ENCODE measurements around the gene MAST4.

Gene MAST4

GRCh38 chr5:66602621-66603020, 6.4 kb downstream of the MAST4 start:
- FAIRE-seq (no peak), DNase-seq (ENCODE audit: extremely low spot score, insufficient read length, low read depth) (no peak)

GRCh38 chr5:66603164-66603563, 7.0 kb downstream of the MAST4 start:
- no peak for DNase-seq (ENCODE audit: extremely low spot score, insufficient read length, low read depth)
- no peak for FAIRE-seq

- no peak for FAIRE-seq
These were observed 7.7 kb downstream of the MAST4 start for GRCh38 chr5:66603881-66604280.

GRCh38 chr5:66606713-66607112, 10.5 kb downstream of the MAST4 start:
- DNase-seq (ENCODE audit: extremely low spot score, insufficient read length, low read depth) (no peak), FAIRE-seq (no peak)

More at GRCh38 chr5:66603881-66604280, 7.7 kb downstream of the MAST4 start:
- DNase-seq (ENCODE audit: extremely low spot score, insufficient read length, low read depth): no peak

- DNase-seq (ENCODE audit: extremely low spot score, insufficient read length, low read depth) (no peak), FAIRE-seq (no peak)
These were observed 12.3 kb downstream of the MAST4 start for GRCh38 chr5:66608501-66608900.

GRCh38 chr5:66609615-66610014, 13.4 kb downstream of the MAST4 start:
- DNase-seq (ENCODE audit: extremely low spot score, insufficient read length, low read depth): no peak
- FAIRE-seq: no peak

- no peak for DNase-seq (ENCODE audit: extremely low spot score, insufficient read length, low read depth)
- FAIRE-seq: no peak
These were observed 16.0 kb downstream of the MAST4 start for GRCh38 chr5:66612226-66612625.

- FAIRE-seq: no peak
- DNase-seq (ENCODE audit: extremely low spot score, insufficient read length, low read depth): no peak
These were observed 18.9 kb downstream of the MAST4 start for GRCh38 chr5:66615136-66615535.

GRCh38 chr5:66615894-66616293, 19.7 kb downstream of the MAST4 start:
- DNase-seq (ENCODE audit: extremely low spot score, insufficient read length, low read depth) (no peak), FAIRE-seq (no peak)

- FAIRE-seq: no peak
- DNase-seq (ENCODE audit: extremely low spot score, insufficient read length, low read depth): no peak
These were observed 20.5 kb downstream of the MAST4 start for GRCh38 chr5:66616520-66617225.

- DNase-seq (ENCODE audit: extremely low spot score, insufficient read length, low read depth) (no peak), FAIRE-seq (no peak)
These were observed 21.2 kb downstream of the MAST4 start for GRCh38 chr5:66617226-66617861.

- DNase-seq (ENCODE audit: extremely low spot score, insufficient read length, low read depth) (no peak), FAIRE-seq (no peak)
These were observed 22.0 kb downstream of the MAST4 start for GRCh38 chr5:66617991-66618768.

GRCh38 chr5:66620711-66621110, 24.5 kb downstream of the MAST4 start:
- DNase-seq (ENCODE audit: extremely low spot score, insufficient read length, low read depth) (no peak), FAIRE-seq (no peak)

- FAIRE-seq (no peak), DNase-seq (ENCODE audit: extremely low spot score, insufficient read length, low read depth) (no peak)
These were observed 25.0 kb downstream of the MAST4 start for GRCh38 chr5:66621146-66621545.

- FAIRE-seq: no peak
- no peak for DNase-seq (ENCODE audit: extremely low spot score, insufficient read length, low read depth)
These were observed 25.5 kb downstream of the MAST4 start for GRCh38 chr5:66621736-66622135.

- DNase-seq (ENCODE audit: extremely low spot score, insufficient read length, low read depth) (no peak), FAIRE-seq (no peak)
These were observed 32.4 kb downstream of the MAST4 start for GRCh38 chr5:66628561-66628960.

GRCh38 chr5:66629446-66629845, 33.3 kb downstream of the MAST4 start:
- DNase-seq (ENCODE audit: extremely low spot score, insufficient read length, low read depth) (no peak), FAIRE-seq (no peak)

- no peak for DNase-seq (ENCODE audit: extremely low spot score, insufficient read length, low read depth)
- no peak for FAIRE-seq
These were observed 37.6 kb downstream of the MAST4 start for GRCh38 chr5:66633754-66634153.

- no peak for FAIRE-seq
These were observed 38.4 kb downstream of the MAST4 start for GRCh38 chr5:66634601-66635000.

GRCh38 chr5:66637994-66638393, 41.8 kb downstream of the MAST4 start:
- FAIRE-seq (no peak), DNase-seq (ENCODE audit: extremely low spot score, insufficient read length, low read depth) (no peak)

More at GRCh38 chr5:66634601-66635000, 38.4 kb downstream of the MAST4 start:
- no peak for DNase-seq (ENCODE audit: extremely low spot score, insufficient read length, low read depth)

GRCh38 chr5:66639037-66639436, 42.8 kb downstream of the MAST4 start:
- FAIRE-seq (no peak), DNase-seq (ENCODE audit: extremely low spot score, insufficient read length, low read depth) (no peak)
